Smooth muscle cell (in vitro differentiated cells): ENCODE measurements around the gene UBL4B. TPM values are rescaled to one million over a fixed set of nuclear protein-coding genes. Genes with fewer than 3 reads are reported as not detected.

ENCODE experiments used
- DNase-seq: peaks from one replicate; lab custom pipeline; 2025; ENCODE audit not compliant: unreplicated experiment; lab: John Stamatoyannopoulos, UW
- H2AFZ ChIP-seq: fragments of 200-600 bp; sonication (generic); 2 replicates; pipeline ENCODE4 v1.6.0; 2016; ENCODE audit warnings: antibody characterized with exemption, low read depth, mild to moderate bottlenecking
- H3F3A ChIP-seq: fragments of 200-600 bp; sonication (generic); 2 replicates; pipeline ENCODE4 v1.6.0; 2017; ENCODE audit warnings: antibody characterized with exemption, low read depth
- H3K27ac ChIP-seq: fragments of 200-600 bp; sonication (generic); 2 replicates; pipeline ENCODE4 v1.5.1; 2016; ENCODE audit warnings: low read depth, mild to moderate bottlenecking
- H3K27me3 ChIP-seq: fragments of 200-600 bp; sonication (generic); 2 replicates; pipeline ENCODE4 v1.6.1; 2016; ENCODE audit warnings: low read depth, mild to moderate bottlenecking
- H3K36me3 ChIP-seq: fragments of 200-600 bp; sonication (generic); 2 replicates; pipeline ENCODE4 v1.5.1; 2016; ENCODE audit warnings: low read depth
- H3K4me1 ChIP-seq: fragments of 200-600 bp; sonication (generic); 2 replicates; pipeline ENCODE4 v1.5.1; 2016; ENCODE audit warnings: low read depth
- H3K4me2 ChIP-seq: fragments of 200-600 bp; sonication (generic); 2 replicates; pipeline ENCODE4 v1.6.0; 2016; ENCODE audit warnings: mild to moderate bottlenecking
- H3K4me3 ChIP-seq: fragments of 200-600 bp; sonication (generic); 2 replicates; pipeline ENCODE4 v1.5.1; 2016; ENCODE audit warnings: mild to moderate bottlenecking
- H3K79me2 ChIP-seq: fragments of 200-600 bp; sonication (generic); 2 replicates; pipeline ENCODE4 v1.6.0; 2016; ENCODE audit warnings: low read depth, mild to moderate bottlenecking
- H3K9ac ChIP-seq: fragments of 200-600 bp; sonication (generic); 2 replicates; pipeline ENCODE4 v1.6.0; 2016; ENCODE audit warnings: low read depth
- H3K9me3 ChIP-seq: fragments of 200-600 bp; sonication (generic); replicated peaks from 2 replicates; pipeline ENCODE4 v1.5.1; 2016; ENCODE audit warnings: low read depth
- H4K20me1 ChIP-seq: fragments of 200-600 bp; sonication (generic); 2 replicates; pipeline ENCODE4 v1.6.0; 2016; ENCODE audit warnings: low read depth
- CTCF ChIP-seq: fragments of 200-600 bp; sonication (generic); IDR thresholded peaks from 2 replicates; pipeline ENCODE4 v1.5.1; 2017; ENCODE audit warnings: borderline replicate concordance, mild to moderate bottlenecking, antibody characterized with exemption; ENCODE audit not compliant: insufficient read depth, poor library complexity, severe bottlenecking
- WGBS: methylation state at CpG from one replicate; pipeline ENCODE4 v1.1.7; 2016; ENCODE audit warnings: low lambda C conversion rate; 5-methylcytosine and 5-hydroxymethylcytosine counted together
- polyA plus RNA-seq: library from polyadenylated mRNA; unstranded; fragments of >200 nt; fragmentation: Nextera tagmentation; extraction: Ambion mirVana; gene quantifications from 2 replicates; pipeline ENCODE4 v1.2.1, GENCODE V29; 2016
- total RNA-seq: library from RNA; depleted of rRNA; stranded (reverse); fragments of >200 nt; gene quantifications from 2 replicates; pipeline ENCODE4 v1.2.3, GENCODE V29; 2014

Gene UBL4B
- total and polyA plus RNA-seq, 2 experiments from 2014 or later = not detected

GRCh38 chr1:110084227-110085078 lies 27.8 kb upstream of the UBL4B start:
- peaks cover 69% of the 10 kb centered on the region for H3K27me3 ChIP-seq
- H3K9me3 ChIP-seq = no peaks in the 10 kb centered on the region
- H2AFZ ChIP-seq = peak overlapping the region; percentile 81
- H3K27ac ChIP-seq = no peak overlapping the region
- no peaks in the 10 kb centered on the region for H3F3A ChIP-seq
- peak overlapping the region; percentile 93 for H3K4me2 ChIP-seq
- H3K9ac ChIP-seq = no peak overlapping the region
- peaks cover 18% of the 10 kb centered on the region for H3K4me1 ChIP-seq
- 5% methylated on average over 64 of the region's 72 CpGs for WGBS
- H4K20me1 ChIP-seq = no peaks in the 10 kb centered on the region
- H3K4me3 ChIP-seq = peak overlapping the region; percentile 55
- no peaks in the 10 kb centered on the region for H3K36me3 ChIP-seq
- TF ChIP-seq CTCF = no peak
- no peaks in the 10 kb centered on the region for H3K79me2 ChIP-seq
- DNase-seq = no peak

DNA sequence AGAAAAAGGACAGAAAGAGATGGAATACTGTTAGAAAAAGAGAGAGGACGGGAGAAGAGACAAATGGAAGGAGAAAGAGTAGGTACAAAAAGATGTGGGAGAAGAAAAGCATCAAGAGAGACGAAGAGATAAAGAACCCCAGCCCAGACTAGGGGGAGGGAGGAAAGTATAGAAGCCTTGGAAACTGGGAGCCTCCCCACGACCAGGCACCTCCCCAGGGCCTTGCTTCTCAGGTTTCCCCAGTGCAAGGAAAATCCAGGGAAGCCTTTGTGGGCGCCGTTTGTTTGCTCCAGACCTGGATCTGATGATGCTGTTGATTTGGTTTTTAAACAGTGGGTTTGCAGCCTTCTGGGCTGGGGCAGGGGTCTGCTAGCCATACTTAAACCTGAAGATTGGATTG lies 26.6 kb upstream of the UBL4B start:
- Histone ChIP-seq H3K4me1 (peaks cover 18% of the 10 kb centered on the region), H3K4me2 (no peak overlapping the region), H2AFZ (no peak overlapping the region), H3K36me3 (no peaks in the 10 kb centered on the region), H3K27me3 (peaks cover 69% of the 10 kb centered on the region), H3K9me3 (no peaks in the 10 kb centered on the region), H3K4me3 (no peak overlapping the region), H3K9ac (no peak overlapping the region), H3F3A (no peaks in the 10 kb centered on the region), H3K27ac (no peak overlapping the region), H4K20me1 (no peaks in the 10 kb centered on the region), H3K79me2 (no peaks in the 10 kb centered on the region)
- WGBS = 49% methylated on average over 5 of the region's 5 CpGs
- no peak for TF ChIP-seq CTCF
- no peak for DNase-seq

GRCh38 chr1:110086961-110087360 lies 25.3 kb upstream of the UBL4B start:
- H2AFZ ChIP-seq = no peak overlapping the region
- 79% methylated on average over 4 of the region's 4 CpGs for WGBS
- no peaks in the 10 kb centered on the region for H3K9me3 ChIP-seq
- H3K79me2 ChIP-seq = no peaks in the 10 kb centered on the region
- no peaks in the 10 kb centered on the region for H4K20me1 ChIP-seq
- DNase-seq = no peak
- no peak overlapping the region for H3K4me3 ChIP-seq
- no peak overlapping the region for H3K9ac ChIP-seq
- peaks cover 18% of the 10 kb centered on the region for H3K4me1 ChIP-seq
- no peaks in the 10 kb centered on the region for H3F3A ChIP-seq
- no peak for TF ChIP-seq CTCF
- H3K36me3 ChIP-seq = no peaks in the 10 kb centered on the region
- peaks cover 60% of the 10 kb centered on the region for H3K27me3 ChIP-seq
- H3K27ac ChIP-seq = no peak overlapping the region
- no peak overlapping the region for H3K4me2 ChIP-seq
